Astrocyte (in vitro differentiated cells and primary cell): ENCODE results near the gene CHCHD3.

Source experiments
- CTCF ChIP-seq: IDR thresholded peaks from 2 replicates; pipeline ENCODE4 v1.5.1; 2011; ENCODE audit warnings: low read depth, mild to moderate bottlenecking, inconsistent platforms, low read length, moderate library complexity; ENCODE audit not compliant: insufficient read depth
- EZH2 ChIP-seq: IDR thresholded peaks from 2 replicates; pipeline ENCODE4 v1.6.1; 2012; ENCODE audit warnings: mild to moderate bottlenecking, low read length, inconsistent platforms; ENCODE audit not compliant: insufficient read depth

DNA sequence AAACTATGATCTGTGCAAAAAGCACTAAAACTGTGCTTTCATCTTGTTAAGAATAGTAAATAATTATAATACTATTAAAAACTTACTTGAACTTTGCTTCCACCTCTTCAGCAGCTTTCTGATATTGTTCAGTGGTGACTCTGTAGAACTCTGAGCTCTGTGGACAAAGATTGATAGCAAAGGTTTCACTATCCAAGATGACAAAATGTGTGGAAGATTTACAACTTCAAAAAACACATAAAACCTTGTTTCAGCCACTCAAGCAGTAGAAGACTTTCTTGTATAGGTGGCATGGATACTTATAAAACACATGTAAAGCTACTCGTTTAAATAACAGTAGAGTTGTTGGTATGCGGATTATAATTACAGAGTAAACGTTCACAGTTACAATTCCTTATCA lies 243.6 kb downstream of the CHCHD3 start:
- TF ChIP-seq EZH2 (no peak), CTCF (no peak)
